MM.1S (cell line): ENCODE data around the gene GPR148.

Source experiments
- CTCF ChIP-seq: fragments of 300-600 bp; sonication (generic); IDR thresholded peaks from 2 replicates; pipeline ENCODE4 v1.5.1; 2016; ENCODE audit warnings: antibody characterized with exemption, low read length, mixed read lengths
- EZH2 ChIP-seq: fragments of 300-600 bp; sonication (generic); optimal IDR thresholded peaks from 2 replicates; pipeline ENCODE3; 2017; ENCODE audit warnings: low read depth, mild to moderate bottlenecking, antibody characterized with exemption, low read length, mixed read lengths
- EZH2phosphoT487 ChIP-seq: fragments of 300-600 bp; sonication (generic); IDR thresholded peaks from 2 replicates; pipeline ENCODE4 v1.6.1; 2018; ENCODE audit warnings: antibody characterized with exemption, low read length

DNA sequence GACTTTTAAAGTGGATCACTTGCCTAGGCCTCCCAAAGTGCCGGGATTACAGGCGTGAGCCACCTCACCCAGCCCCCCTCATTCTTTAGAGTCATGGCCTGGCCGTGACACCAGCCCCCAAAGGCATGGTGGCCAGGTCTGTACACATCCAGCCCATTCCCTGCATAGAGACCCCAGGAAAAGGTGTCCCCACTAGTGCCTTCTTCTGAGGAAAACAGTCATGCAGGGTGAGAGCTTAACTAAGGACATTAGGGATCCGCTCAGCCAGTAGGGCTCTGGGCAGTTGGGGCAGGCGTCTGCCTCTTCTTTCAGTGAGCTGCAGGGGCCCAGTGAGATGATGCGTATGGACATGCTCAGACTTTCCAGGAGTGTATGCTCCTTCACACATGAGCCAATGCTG is 20.8 kb downstream of the GPR148 start:
- TF ChIP-seq EZH2phosphoT487 (no peak), CTCF (no peak), EZH2 (no peak)
